ENCODE measurements around the gene ATP5MC2.

GRCh38 chr12:53657041-53657440, 18.8 kb downstream of the ATP5MC2 start:
- TF ChIP-seq POLR2AphosphoS5 (IDR thresholded peaks at IDR 0.05; ENCODE audit: low read depth) (no peak), CTCF (IDR thresholded peaks at IDR 0.05; ENCODE audit: insufficient read depth, low read length) (no peak)
